ENCODE measurements around the gene P2RY14. TPM values are rescaled to one million over a fixed set of nuclear protein-coding genes. Genes with fewer than 3 reads are reported as not detected.
A peak's percentile ranks its signal among the peaks of the same experiment; 100 is the strongest.
"Not testable (repeated sequence)": the region's sequence is repeated elsewhere in the genome, so short reads cannot be mapped to it uniquely, and the experiment has no call there.

P2RY14 gene
- total RNA-seq, 1 experiment from 2014 or later, result not detected

DNA sequence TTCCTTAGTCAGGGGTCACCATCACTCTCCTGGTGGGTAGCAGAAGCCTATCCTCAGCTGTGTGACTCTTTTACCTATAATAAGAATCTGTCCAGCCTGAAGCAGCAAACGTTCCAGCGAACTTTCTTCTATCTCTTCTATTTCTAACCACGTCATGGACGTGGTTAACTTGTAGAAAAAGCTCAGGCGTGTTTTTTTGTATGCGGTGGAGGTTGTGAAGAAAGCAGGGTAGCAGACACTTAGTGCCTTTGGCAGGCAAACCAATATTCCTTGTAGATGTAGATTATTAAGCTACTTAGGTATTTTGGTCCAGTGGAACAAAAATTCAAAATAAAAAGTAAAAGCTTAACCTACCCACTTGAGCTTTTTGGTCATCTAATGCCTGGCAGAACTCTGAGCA lies 43.5 kb downstream of the P2RY14 start (continued):
- TF ChIP-seq IRF1 (CRISPR knock-in tag; IDR thresholded peaks at IDR 0.05) (no peak), ATF2 (CRISPR knock-in tag; IDR thresholded peaks at IDR 0.05; ENCODE audit: borderline replicate concordance, low read depth) (no peak), RORB (CRISPR knock-in tag; IDR thresholded peaks at IDR 0.05) (no peak)

GRCh38 chr3:151232991-151233390 lies 45.4 kb downstream of the P2RY14 start:
- peaks cover 12% of the 10 kb centered on the region for H3K36me3 Mint-ChIP-seq
- H3K4me1 Mint-ChIP-seq, result peaks cover 41% of the 10 kb centered on the region
- ATAC-seq (peak; percentile 56), DNase-seq (ENCODE audit: low spot score) (no peak)
- peak overlapping the region; percentile 88 for H3K27ac Mint-ChIP-seq
- H3K9me3 Mint-ChIP-seq, result peaks cover 7% of the 10 kb centered on the region
- ChIA-PET POLR2A (no interaction called here), CTCF (interaction anchor here (1.3 kb wide), 1 partner anchor 34 kb away, joined by 4 read pairs; no protein-coding TSS in a partner anchor)
- H3K27me3 Mint-ChIP-seq (ENCODE audit: low read depth), result no peaks in the 10 kb centered on the region
- TF ChIP-seq, protein P1, sequence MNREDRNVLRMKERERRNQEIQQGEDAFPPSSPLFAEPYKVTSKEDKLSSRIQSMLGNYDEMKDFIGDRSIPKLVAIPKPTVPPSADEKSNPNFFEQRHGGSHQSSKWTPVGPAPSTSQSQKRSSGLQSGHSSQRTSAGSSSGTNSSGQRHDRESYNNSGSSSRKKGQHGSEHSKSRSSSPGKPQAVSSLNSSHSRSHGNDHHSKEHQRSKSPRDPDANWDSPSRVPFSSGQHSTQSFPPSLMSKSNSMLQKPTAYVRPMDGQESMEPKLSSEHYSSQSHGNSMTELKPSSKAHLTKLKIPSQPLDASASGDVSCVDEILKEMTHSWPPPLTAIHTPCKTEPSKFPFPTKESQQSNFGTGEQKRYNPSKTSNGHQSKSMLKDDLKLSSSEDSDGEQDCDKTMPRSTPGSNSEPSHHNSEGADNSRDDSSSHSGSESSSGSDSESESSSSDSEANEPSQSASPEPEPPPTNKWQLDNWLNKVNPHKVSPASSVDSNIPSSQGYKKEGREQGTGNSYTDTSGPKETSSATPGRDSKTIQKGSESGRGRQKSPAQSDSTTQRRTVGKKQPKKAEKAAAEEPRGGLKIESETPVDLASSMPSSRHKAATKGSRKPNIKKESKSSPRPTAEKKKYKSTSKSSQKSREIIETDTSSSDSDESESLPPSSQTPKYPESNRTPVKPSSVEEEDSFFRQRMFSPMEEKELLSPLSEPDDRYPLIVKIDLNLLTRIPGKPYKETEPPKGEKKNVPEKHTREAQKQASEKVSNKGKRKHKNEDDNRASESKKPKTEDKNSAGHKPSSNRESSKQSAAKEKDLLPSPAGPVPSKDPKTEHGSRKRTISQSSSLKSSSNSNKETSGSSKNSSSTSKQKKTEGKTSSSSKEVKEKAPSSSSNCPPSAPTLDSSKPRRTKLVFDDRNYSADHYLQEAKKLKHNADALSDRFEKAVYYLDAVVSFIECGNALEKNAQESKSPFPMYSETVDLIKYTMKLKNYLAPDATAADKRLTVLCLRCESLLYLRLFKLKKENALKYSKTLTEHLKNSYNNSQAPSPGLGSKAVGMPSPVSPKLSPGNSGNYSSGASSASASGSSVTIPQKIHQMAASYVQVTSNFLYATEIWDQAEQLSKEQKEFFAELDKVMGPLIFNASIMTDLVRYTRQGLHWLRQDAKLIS (CRISPR knock-in tag; IDR thresholded peaks at IDR 0.05; ENCODE audit: borderline replicate concordance), result no peak
- TF ChIP-seq FOXP4 (CRISPR knock-in tag; IDR thresholded peaks at IDR 0.05) (no peak), GABPB1 (CRISPR knock-in tag; IDR thresholded peaks at IDR 0.05) (no peak), HMGA2 (CRISPR knock-in tag; IDR thresholded peaks at IDR 0.05) (no peak), ZNF263 (CRISPR knock-in tag; IDR thresholded peaks at IDR 0.05; ENCODE audit: low read depth) (no peak), FOXP1 (CRISPR knock-in tag; IDR thresholded peaks at IDR 0.05; ENCODE audit: borderline replicate concordance) (no peak), ZBTB43 (CRISPR knock-in tag; IDR thresholded peaks at IDR 0.05) (no peak), KAT7 (CRISPR knock-in tag; IDR thresholded peaks at IDR 0.05; ENCODE audit: borderline replicate concordance) (no peak), ERG (CRISPR knock-in tag; IDR thresholded peaks at IDR 0.05) (no peak), CREM (CRISPR knock-in tag; IDR thresholded peaks at IDR 0.05) (no peak), ZNF512 (CRISPR knock-in tag; IDR thresholded peaks at IDR 0.05; ENCODE audit: borderline replicate concordance) (no peak)
- TF ChIP-seq, protein P2, sequence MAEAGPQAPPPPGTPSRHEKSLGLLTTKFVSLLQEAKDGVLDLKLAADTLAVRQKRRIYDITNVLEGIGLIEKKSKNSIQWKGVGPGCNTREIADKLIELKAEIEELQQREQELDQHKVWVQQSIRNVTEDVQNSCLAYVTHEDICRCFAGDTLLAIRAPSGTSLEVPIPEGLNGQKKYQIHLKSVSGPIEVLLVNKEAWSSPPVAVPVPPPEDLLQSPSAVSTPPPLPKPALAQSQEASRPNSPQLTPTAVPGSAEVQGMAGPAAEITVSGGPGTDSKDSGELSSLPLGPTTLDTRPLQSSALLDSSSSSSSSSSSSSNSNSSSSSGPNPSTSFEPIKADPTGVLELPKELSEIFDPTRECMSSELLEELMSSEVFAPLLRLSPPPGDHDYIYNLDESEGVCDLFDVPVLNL (CRISPR knock-in tag; IDR thresholded peaks at IDR 0.05; ENCODE audit: borderline replicate concordance, low read depth), result no peak
- TF ChIP-seq, protein P3, sequence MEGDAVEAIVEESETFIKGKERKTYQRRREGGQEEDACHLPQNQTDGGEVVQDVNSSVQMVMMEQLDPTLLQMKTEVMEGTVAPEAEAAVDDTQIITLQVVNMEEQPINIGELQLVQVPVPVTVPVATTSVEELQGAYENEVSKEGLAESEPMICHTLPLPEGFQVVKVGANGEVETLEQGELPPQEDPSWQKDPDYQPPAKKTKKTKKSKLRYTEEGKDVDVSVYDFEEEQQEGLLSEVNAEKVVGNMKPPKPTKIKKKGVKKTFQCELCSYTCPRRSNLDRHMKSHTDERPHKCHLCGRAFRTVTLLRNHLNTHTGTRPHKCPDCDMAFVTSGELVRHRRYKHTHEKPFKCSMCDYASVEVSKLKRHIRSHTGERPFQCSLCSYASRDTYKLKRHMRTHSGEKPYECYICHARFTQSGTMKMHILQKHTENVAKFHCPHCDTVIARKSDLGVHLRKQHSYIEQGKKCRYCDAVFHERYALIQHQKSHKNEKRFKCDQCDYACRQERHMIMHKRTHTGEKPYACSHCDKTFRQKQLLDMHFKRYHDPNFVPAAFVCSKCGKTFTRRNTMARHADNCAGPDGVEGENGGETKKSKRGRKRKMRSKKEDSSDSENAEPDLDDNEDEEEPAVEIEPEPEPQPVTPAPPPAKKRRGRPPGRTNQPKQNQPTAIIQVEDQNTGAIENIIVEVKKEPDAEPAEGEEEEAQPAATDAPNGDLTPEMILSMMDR (IDR thresholded peaks at IDR 0.05), result no peak
- no peak overlapping the region for H3K4me3 Mint-ChIP-seq

DNA sequence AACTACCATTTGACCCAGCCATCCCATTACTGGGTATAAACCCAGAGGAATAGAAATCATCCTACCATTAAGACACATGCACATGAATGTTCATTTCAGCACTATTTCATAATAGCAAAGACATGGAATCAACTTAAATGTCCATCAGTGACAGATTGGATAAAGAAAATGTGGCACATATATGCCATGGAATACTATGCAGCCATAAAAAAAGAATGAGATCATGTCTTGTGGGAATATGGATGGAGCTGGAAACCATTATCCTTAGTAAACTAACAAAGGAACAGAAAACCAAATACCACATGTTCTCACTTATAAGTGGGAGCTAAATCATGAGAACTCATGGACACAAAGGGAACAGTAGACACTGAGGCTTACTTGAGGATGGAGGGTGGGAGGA lies 45.9 kb downstream of the P2RY14 start:
- H3K9me3 Mint-ChIP-seq; POLR2A ChIA-PET; H3K27ac Mint-ChIP-seq; H3K4me3 Mint-ChIP-seq; H3K27me3 Mint-ChIP-seq (ENCODE audit: low read depth); ATAC-seq; DNase-seq (ENCODE audit: low spot score): not testable (repeated sequence)
- Mint-ChIP-seq H3K36me3 (peaks cover 12% of the 10 kb centered on the region), H3K4me1 (peaks cover 45% of the 10 kb centered on the region)
- CTCF ChIA-PET, result interaction anchor here (1.3 kb wide), 1 partner anchor 34 kb away, joined by 4 read pairs; no protein-coding TSS in a partner anchor
